HG03095 (cell line): ENCODE data around the gene CAT.

Experiments used
- ATAC-seq: cut with Tn5 transposase; IDR thresholded peaks from one replicate; pipeline ENCODE4 v1.9.1; 2021; ENCODE audit warnings: moderate library complexity; ENCODE audit not compliant: unreplicated experiment

The CAT gene

DNA sequence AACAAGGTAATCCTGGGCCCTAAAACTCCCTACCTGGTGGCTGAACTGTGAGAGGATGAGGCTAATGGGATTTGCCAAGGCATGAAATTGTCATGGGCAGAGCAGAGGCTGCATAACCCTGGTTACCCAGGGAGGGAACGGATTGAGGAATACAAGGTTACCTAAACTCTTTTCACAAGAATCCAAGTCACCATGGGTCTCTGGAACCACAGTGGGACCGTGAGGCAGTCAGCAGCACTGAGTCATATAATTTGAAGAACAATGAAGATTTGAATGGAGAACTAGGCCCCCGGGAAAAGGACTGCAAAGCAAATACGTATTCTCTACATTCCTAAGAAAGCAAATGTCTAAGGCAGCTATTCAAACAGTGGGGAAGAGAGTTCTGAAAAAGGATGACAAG, 19.8 kb downstream of the CAT start:
- ATAC-seq = no peak

DNA sequence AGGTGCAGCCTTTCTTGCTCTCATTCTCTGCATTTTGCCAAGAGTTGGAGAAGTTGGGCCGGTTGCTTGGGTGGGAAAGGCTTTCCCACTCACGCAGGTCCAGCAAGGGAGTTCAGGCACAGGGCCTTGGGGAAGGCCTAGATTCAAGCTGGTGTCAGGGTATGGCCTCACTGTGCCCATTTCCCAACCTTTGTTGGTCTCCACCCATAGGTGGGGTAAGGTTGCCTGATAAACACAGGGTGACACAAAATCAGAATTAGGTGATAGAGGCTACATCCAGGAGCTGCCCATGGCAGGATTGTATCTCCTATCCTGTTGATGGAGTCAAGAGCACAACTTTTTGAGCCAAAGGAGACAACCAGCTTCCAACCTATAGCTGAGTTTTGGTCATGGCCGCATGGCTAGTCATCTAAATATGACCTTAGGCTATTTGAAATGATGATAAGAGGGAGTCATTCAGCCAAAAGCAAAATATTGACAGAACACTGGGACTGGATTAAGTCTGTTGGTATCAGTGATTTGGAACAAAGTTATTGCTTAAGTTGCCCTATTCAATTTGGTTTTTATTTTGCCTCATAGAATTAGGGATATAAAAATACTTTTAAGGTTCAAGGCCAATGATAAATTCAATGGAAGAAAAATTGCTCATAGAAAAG, 20.9 kb downstream of the CAT start:
- ATAC-seq = no peak

DNA sequence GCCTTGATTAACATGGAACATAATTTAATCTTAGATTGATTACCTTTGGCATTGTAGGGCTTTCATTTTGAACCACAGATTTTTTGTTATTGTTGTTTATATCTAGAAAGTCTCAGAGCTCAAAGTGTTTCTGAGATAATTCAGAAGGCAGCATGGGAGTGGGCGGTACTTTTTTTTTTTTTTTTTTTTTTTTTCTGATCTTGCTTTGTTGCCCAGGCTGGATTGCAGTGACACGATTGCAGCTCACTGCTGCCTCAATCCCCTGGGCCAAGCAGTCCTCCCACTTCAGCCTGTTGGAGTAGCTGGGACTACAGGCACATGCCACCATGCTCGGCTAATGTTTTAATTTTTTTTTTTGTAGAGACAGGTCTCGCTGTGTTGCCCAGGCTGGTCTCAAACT, 21.5 kb downstream of the CAT start:
- no peak for ATAC-seq

DNA sequence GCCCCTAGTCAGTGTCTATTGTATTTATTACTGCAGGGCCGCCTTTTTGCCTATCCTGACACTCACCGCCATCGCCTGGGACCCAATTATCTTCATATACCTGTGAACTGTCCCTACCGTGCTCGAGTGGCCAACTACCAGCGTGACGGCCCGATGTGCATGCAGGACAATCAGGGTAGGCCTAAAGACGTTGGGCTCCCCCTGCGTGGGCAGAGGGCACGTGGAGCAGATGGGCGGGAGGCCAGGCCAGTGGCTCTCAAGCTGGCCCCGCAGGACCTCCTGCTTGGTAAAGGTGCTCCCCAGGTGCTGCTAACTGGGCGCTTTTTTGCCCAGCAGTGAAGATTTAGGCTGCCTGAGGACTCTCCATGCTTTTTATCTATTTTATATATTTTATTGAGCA, 22.5 kb downstream of the CAT start:
- ATAC-seq = no peak

DNA sequence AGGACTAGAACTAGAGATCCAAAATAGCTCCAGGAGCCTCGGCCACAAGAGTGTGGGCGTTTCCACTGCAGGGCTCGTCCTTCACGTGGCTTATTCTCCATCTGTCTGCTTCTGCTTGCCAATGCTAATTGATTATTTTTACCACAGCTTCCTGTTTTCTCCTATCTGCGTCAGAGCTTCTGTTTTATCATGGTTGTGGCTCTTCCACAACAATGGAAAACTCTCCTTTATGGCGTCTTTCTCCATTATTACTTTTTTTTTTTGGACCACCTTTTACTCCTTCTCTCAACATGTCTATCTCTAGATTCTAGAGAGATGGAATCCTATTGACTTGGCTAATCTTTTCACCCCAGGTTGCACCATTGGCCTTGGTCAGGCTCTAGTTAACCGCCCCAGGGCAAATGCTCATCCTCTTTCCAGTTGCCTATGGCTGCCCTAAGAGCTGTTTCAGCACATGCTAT, 25.9 kb downstream of the CAT start:
- no peak for ATAC-seq

DNA sequence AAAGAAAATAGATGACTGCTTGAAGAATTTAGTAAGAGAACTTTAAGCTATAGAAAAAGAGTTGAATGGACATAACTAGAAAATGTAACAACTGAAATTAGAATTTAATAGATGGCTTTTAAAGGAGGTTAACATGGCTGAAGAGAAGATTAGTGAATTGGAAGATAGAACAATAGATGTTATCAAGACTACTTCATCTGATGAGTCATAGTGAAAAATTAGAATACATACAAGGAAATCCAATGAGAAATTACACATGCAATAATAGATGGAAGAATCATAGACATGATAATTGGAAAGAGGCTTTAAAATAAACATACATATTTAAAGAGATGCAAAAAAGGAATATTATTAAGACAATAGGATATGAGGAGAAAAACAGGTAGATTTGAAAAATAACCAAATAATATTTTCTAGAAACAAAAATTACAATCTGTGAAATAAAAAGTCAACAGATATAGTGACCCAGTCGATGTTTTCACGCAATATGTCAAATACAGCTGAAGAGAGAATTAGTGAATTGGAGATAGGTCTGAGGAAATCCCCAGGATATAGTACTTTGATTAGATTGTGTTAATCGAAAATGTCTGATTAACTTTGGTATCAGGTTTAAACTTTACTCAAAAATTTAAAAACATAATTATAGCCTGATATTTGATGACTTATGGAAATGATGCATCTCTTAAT, 28.2 kb downstream of the CAT start:
- no peak for ATAC-seq

DNA sequence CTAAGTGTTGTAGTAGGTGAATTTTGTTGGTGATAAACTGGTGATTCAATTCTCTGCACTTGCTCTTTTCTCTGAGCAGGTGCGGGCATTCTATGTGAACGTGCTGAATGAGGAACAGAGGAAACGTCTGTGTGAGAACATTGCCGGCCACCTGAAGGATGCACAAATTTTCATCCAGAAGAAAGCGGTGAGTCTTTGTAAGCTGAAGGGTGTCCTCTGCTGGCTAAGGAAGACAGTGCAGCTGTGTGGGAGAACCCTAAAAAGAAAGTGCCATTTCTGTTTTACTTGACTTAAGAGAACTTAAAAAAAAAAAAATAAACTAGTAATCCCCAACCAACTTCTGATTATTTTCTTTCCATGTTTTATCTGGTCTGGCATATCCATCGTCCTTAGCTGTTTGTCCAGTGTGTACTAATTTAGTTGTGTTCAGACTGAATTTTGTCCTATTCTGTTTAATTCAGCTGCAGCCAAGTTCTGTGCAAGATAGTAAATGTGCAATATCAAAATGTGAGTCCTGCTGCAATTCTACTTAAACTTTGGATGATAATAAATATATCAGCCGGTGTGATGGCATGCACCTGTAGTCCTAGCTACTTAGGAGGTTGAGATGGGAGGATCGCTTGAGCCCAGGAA, 29.6 kb downstream of the CAT start:
- ATAC-seq = no peak

DNA sequence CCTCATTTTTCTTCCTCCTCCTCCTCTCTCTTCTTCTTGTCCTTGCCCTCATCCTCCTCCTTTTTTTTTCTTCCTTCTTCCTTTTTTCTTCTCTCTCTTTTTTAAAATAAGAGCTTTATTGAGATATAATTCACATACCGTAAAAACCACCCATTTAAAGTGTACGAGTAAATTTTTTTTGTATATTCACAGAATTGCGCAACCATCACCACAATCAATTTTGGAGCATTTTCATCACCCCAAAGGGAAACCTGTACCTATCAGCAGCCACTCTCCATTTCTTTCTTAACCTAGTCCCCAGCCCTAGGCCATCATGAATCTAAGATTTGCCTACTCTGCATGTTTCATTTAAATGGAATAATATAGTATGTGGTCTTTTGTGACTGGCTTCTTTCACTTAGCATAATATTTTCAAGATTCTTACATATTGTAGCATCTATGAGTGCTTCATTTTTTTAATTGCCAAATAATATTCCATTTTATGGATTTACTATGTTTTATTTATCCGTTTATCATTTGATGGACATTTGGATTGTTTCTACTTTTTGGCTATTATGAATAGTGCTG, 35.0 kb downstream of the CAT start:
- ATAC-seq = no peak

DNA sequence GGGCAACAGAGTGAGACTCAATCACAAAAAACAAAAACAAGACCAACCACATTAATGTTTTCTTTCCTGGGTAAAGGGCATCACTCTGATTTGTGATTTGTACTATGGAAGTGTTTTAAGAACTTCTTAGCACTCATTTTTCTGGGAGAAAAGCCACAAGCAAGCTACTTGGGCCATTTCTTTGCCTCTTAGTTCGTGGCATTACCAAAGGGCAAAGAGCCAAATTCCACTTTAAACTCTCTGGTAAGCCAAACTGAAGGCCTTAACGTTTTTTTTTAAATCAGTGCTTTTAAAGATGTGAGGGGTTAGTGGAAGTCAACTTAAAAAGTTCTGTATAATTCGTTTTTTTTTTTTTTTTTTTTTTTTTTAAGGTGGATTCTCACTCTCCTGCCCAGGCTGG, 36.9 kb downstream of the CAT start:
- ATAC-seq = no peak

DNA sequence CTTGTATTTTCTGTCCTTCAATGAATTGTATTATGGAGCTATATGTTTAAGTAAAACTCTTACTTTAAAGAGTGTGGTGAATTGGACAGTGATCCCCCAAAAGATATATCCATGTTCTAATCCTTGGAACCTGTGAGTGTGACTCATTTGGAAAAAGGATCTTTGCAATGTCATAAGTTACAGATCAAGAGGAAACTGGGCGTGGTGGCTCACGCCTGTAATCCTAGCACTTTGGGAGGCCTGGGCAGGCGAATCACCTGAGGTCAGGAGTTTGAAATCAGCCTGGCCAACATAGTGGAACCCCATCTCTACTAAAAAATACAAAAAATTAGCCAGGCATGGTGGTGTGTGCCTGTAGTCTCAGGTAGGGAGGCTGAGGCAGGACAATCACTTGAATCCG, 38.1 kb downstream of the CAT start:
- ATAC-seq = no peak

DNA sequence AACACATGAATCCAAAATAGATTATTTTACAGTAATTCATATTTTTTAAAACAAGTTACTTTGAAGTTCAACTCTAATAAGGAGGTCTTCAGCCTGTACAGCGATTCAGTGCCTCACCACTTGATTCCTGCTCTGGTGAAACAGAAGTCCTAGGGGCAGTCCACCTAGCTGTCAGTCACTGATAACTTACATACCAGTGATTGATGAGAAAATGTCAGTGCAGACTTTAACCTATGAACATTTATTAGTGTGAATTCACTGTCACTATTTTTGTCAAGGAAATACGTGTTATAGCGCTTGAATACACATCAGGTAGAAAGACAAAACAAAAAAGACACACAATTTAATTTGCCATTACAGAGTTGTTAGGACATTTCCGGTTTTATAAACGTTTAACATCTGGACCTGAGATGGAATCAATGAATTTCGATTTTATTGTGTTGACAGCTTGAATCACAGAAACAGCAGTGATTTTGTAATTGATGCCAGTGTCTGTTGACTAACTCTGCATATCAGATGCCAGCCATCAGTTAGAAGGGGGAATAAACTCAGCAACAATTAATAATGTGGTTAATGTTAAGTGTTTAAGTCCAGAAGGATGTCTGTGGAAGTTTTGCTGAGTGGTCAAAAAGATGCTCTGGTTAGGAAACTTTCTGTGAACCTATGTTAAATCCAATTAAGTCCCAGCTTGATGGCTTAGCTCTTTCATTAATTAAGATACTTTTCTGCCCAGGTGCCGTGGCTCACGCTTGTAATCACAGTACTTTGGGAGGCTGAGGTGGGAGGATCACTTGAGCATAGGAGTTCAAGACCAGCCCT, 40.3 kb downstream of the CAT start:
- no peak for ATAC-seq

DNA sequence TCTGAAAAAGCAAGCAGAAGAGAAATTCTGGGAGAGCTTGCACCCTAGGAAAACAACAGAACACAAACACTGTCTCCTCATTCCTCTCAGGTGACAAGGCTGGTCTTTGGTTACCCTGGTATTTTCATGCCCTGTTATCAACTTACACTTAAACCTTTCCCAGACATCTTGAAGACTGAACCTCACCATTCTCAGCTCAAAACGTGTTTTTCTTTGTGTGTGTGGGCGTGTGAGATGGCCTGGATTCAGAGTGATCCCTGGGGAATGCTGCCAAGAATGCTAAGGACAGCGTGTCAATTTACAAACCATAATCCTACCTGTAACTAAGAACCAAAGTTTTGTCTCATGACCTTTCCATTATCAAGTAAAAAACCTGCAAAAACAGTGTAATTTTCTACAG, 41.6 kb downstream of the CAT start:
- ATAC-seq = no peak

DNA sequence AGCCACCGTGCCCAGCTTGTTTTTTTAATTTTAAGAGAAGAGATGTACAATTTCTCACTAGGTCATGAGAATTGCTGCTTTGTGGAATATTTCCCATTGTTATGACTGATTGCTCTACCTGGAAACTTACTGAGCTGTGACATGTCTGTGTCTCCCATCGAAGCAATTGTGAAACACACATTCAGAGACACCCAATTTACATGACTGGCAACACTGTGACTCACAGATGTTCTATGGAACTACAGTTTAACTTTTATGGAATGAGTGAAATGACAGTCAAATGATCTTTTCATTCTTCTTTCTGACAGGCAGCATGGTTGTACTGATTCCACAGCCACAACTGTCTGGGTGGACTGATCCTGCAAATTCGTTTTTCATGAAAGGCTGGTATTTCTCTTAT, 42.6 kb downstream of the CAT start:
- ATAC-seq = no peak

DNA sequence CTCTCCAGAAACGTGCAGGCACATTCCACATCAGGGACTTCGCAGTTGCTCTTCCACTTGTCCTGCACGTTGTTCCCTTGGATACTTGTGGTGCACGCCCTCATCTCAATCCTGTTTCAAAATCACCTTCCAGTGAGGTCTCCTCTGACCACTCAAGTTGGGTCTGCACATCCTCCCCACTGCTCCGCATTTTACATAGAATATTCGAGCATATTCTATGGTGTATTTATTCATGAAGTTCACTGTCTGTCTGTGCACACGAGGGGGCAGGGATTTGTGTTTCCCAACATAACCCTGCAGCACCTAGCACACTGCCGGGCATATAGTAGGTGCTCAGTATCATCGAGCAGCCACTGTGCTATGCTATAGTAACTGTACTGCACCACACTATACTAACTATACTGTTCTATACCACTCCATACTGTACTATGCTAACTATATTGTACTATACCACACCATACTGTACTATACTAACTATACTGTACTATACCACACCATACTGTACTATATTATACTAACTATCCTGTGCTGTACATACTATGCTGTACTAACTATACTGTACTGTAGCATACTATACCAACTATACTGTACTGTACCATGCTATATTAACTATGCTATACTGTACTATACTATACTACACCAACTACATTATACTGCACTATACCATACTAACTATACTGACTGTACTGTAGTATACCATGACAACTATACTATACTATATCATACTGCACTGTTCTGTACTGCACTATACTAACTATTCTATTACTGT, 44.6 kb downstream of the CAT start:
- ATAC-seq = no peak

DNA sequence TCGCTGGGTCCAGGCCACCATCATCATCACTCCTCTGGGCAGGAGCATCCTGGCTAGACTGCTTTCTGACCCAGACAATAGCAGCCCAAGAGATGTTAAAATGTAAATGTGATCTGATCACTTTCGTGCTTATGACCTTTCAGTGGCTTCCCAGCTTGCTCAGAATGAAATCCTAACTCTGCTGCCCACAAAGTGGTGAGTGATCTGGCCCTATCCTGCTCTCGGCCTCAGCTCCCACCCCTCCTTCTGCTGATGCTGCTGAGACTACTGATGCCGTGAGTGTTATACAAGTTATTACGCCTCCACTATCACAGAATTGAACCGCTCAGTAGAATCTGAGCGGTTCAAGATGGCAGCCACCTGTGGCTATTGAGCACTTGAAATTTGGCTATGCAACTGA, 48.7 kb downstream of the CAT start:
- no peak for ATAC-seq

DNA sequence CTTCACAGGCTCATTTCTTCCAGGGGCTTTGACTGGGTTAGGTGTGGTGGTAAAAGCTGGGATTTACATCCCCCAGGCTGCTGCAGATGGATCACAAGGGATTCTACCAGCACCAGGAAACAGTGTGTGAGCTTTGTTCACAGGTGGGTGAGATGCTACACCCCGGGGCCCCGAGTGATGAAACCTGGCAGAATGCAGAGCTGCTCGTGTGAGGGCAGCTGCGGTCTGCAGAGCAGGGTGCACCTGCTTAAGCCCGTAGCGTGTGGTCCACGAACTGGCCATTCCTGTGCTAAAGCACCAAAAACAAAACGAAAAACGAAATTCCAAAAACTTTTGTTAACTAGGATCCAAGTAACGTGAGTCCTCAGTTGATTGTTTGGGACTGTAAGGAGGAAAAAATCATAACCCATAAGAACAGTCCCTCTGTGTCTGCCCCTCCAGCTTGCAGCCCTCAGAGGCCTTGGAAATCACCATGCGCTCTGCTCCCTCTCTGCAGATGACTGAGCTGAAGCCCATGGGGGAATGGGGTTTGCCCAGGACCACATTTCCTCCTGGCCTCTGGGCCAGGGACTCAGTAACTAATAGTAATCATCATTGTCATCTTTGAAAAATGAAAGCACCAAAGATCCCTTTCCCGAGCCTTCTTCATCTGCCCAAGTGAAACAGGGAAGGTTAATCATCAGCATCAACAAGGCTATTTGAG, 50.3 kb downstream of the CAT start:
- no peak for ATAC-seq

DNA sequence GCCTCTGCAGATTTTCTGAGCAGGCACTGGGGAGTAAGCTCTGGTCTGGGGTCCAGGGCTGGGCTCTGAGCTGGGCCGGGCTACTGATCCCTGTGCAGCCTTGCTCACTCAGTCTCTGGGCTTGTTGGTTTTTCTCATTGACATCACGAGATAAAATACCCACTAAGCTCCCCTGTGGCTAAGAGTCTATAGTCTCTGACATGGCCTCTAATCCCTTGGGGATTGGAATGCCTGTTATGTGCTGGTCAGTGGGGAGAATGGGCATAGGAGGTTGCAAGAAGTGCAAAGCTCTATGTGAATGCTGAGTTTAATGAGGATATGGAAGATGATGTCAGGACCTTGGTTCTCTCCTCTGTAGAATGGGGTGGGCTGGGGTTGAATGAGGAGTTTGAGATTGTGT, 51.6 kb downstream of the CAT start:
- no peak for ATAC-seq

DNA sequence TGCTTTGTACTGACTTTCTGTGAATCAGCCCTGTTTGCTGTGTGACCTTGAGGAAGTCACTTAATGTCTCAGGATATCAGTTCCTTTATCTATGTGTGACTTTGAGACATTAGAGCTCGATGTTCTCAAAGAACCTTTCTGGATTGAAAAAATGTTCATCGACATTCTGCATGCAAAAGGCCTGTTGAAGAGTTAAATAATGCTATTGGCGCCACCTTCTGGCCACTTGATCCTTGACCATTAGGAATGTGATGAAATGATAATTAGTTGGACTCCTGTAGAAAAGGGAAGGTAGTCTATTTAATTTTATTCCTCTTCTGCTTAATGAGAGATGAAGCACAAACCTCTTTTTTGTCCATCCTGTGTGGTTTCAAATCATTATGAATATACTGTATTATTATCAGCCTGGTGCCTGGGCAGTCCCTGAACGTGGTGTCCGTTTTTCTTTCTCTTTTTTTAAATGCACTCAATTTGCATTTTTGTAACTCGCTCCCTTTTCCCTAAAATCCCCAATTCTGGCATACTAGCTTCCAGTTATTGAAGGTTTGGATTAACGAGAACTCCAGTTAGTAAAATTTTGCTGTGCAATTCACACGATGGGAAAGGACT, 54.2 kb downstream of the CAT start:
- ATAC-seq = no peak

DNA sequence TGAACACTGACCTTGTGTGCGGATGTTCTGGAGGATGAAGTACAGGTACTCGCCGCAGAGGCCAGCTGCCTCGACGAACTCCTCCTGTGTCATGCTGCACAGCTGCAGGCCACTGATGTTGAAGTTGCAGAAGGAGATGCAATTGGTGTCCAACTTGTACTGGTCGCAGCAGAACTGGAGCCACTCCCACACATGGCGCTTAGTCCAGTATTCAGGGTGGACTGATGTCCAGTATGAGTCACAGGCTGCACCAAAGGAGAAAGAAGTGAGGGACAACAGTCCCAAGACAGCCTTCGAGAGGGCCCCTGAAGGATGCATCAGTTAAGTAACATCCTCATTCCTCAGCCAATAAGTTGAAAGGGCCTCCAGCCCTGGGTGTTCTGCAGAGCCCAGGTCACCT, 54.7 kb downstream of the CAT start:
- no peak for ATAC-seq
